Mesenchymal stem cell (in vitro differentiated cells and primary cell): ENCODE measurements around the gene KIAA0232.
"Not testable (repeated sequence)": the region's sequence is repeated elsewhere in the genome, so short reads cannot be mapped to it uniquely, and the experiment has no call there.

Experiments used
- DNase-seq: peaks from one replicate; pipeline ENCODE4 v3.0.0-alpha.2; 2013
- H2AFZ ChIP-seq: one replicate; pipeline ENCODE4 v1.6.1; 2013; ENCODE audit warnings: low read depth, mild to moderate bottlenecking, control low read depth, inconsistent platforms, low read length, moderate library complexity
- H2AK5ac ChIP-seq: 2 replicates; pipeline ENCODE4 v1.6.1; 2013; ENCODE audit warnings: low read length, moderate library complexity, mild to moderate bottlenecking, inconsistent platforms; ENCODE audit not compliant: severe bottlenecking
- H2BK120ac ChIP-seq: one replicate; pipeline ENCODE4 v1.6.1; 2013; ENCODE audit warnings: low read depth, mild to moderate bottlenecking, inconsistent platforms, low read length, moderate library complexity
- H2BK12ac ChIP-seq, 2 experiments: one replicate each; pipeline ENCODE4 v1.6.1; 2013; ENCODE audit warnings: inconsistent platforms in 2 of 2, low read length in 2 of 2, mild to moderate bottlenecking in 2 of 2, moderate library complexity in 2 of 2, control low read depth in 1 of 2
- H2BK15ac ChIP-seq: one replicate; pipeline ENCODE4 v1.6.1; 2013; ENCODE audit warnings: mild to moderate bottlenecking, low read depth, inconsistent platforms; ENCODE audit not compliant: poor library complexity, severe bottlenecking
- H2BK5ac ChIP-seq: 2 replicates; pipeline ENCODE4 v1.6.1; 2013; ENCODE audit warnings: low read depth, mild to moderate bottlenecking, low read length, control low read depth, inconsistent platforms; ENCODE audit not compliant: poor library complexity, severe bottlenecking
- H3K14ac ChIP-seq, 2 experiments: one replicate each; pipeline ENCODE4 v1.6.1; 2013; ENCODE audit warnings: inconsistent platforms in 2 of 2, low read length in 2 of 2, control low read depth in 1 of 2, mild to moderate bottlenecking in 1 of 2, moderate library complexity in 1 of 2
- H3K18ac ChIP-seq, 2 experiments: one replicate each; pipeline ENCODE4 v1.6.1; 2013; ENCODE audit warnings: inconsistent platforms in 2 of 2, low read length in 2 of 2, control low read depth in 1 of 2, low read depth in 1 of 2, mild to moderate bottlenecking in 1 of 2
- H3K23ac ChIP-seq, 2 experiments: one replicate each; pipeline ENCODE4 v1.6.1; 2013; ENCODE audit warnings: inconsistent platforms in 2 of 2, low read length in 2 of 2, mild to moderate bottlenecking in 2 of 2, moderate library complexity in 2 of 2, control low read depth in 1 of 2
- H3K27ac ChIP-seq: 2 replicates; pipeline ENCODE4 v1.5.1; 2013; ENCODE audit warnings: mild to moderate bottlenecking, moderate library complexity, low read length, control low read depth, inconsistent platforms; ENCODE audit not compliant: poor library complexity, severe bottlenecking
- H3K27me3 ChIP-seq, 2 experiments: 2 replicates each; pipeline versions ENCODE4 v1.6.1 to v1.7.0; 2013; ENCODE audit warnings: low read length in 2 of 2, mild to moderate bottlenecking in 2 of 2, moderate library complexity in 2 of 2, control low read depth in 1 of 2, inconsistent platforms in 1 of 2; ENCODE audit not compliant: control insufficient read depth in 1 of 2, insufficient read depth in 1 of 2
- H3K36me3 ChIP-seq, 2 experiments: 2 replicates each; pipeline versions ENCODE4 v1.6.1 to v1.7.0; 2013; ENCODE audit warnings: low read length in 2 of 2, control low read depth in 1 of 2, inconsistent platforms in 1 of 2, low read depth in 1 of 2, mild to moderate bottlenecking in 1 of 2; ENCODE audit not compliant: insufficient read depth in 2 of 2, control insufficient read depth in 1 of 2
- H3K4ac ChIP-seq, 2 experiments: one replicate each; pipeline ENCODE4 v1.6.1; 2013; ENCODE audit warnings: inconsistent platforms in 2 of 2, low read length in 2 of 2, mild to moderate bottlenecking in 2 of 2, moderate library complexity in 2 of 2, control low read depth in 1 of 2, low read depth in 1 of 2
- H3K4me1 ChIP-seq: 2 replicates; pipeline ENCODE4 v1.6.1; 2013; ENCODE audit warnings: low read depth, low read length, control low read depth; ENCODE audit not compliant: control insufficient read depth, insufficient read depth
- H3K4me2 ChIP-seq: 2 replicates; pipeline ENCODE4 v1.6.1; 2013; ENCODE audit warnings: low read length, mild to moderate bottlenecking, inconsistent platforms; ENCODE audit not compliant: poor library complexity, severe bottlenecking
- H3K4me3 ChIP-seq, 2 experiments: 2 replicates each; pipeline versions ENCODE4 v1.5.1 to v1.7.0; 2013; ENCODE audit warnings: low read length in 2 of 2, mild to moderate bottlenecking in 2 of 2, control low read depth in 1 of 2, low read depth in 1 of 2; ENCODE audit not compliant: insufficient read depth in 1 of 2
- H3K79me1 ChIP-seq: replicated peaks from 2 replicates; pipeline ENCODE4 v1.6.1; 2013; ENCODE audit warnings: mild to moderate bottlenecking, control low read depth, low read length, inconsistent platforms; ENCODE audit not compliant: poor library complexity, severe bottlenecking
- H3K9ac ChIP-seq: 2 replicates; pipeline ENCODE4 v1.7.0; 2013; ENCODE audit warnings: mild to moderate bottlenecking, low read length, moderate library complexity
- H3K9me3 ChIP-seq: 2 replicates; pipeline ENCODE4 v1.7.0; 2013; ENCODE audit warnings: mild to moderate bottlenecking, low read length; ENCODE audit not compliant: control insufficient read depth
- H4K8ac ChIP-seq: one replicate; pipeline ENCODE4 v1.6.1; 2013; ENCODE audit warnings: inconsistent platforms, mild to moderate bottlenecking, low read length, moderate library complexity
- H4K91ac ChIP-seq: one replicate; pipeline ENCODE4 v1.6.1; 2013; ENCODE audit warnings: mild to moderate bottlenecking, low read length, inconsistent platforms
- WGBS: methylation state at CpG from one replicate; pipeline ENCODE4 v1.1.7; 2013; ENCODE audit warnings: mixed read lengths; 5-methylcytosine and 5-hydroxymethylcytosine counted together

Gene KIAA0232

GRCh38 chr4:6788123-6788522, 5.6 kb downstream of the KIAA0232 start:
- Histone ChIP-seq H2BK120ac (no peak overlapping the region), H3K4me1 (peaks cover 9% of the 10 kb centered on the region), H3K4ac (peak overlapping the region in 1 of 2 experiments; percentile 60), H3K9me3 (no peaks in the 10 kb centered on the region), H2AK5ac (no peak overlapping the region), H3K18ac (no peak overlapping the region), H2BK5ac (no peak overlapping the region), H4K91ac (no peak overlapping the region), H3K27me3 (no peaks in the 10 kb centered on the region), H2BK12ac (no peak overlapping the region), H3K9ac (no peak overlapping the region), H2BK15ac (no peak overlapping the region), H3K27ac (no peak overlapping the region), H3K79me1 (peaks cover 1% of the 10 kb centered on the region), H3K14ac (no peak overlapping the region), H4K8ac (no peak overlapping the region), H3K23ac (no peak overlapping the region), H3K4me3 (no peak overlapping the region), H2AFZ (no peak overlapping the region), H3K4me2 (no peak overlapping the region), H3K36me3 (peaks cover 0 to 17% of the 10 kb centered on the region in 2 experiments)
- DNase-seq, result no peak
- 96% methylated on average over 7 of the region's 7 CpGs for WGBS

GRCh38 chr4:6791245-6791644, 8.7 kb downstream of the KIAA0232 start:
- not testable (repeated sequence) for DNase-seq, H3K23ac ChIP-seq, H4K91ac ChIP-seq, H2AK5ac ChIP-seq, H4K8ac ChIP-seq, H3K9me3 ChIP-seq, H2BK12ac ChIP-seq, H2BK5ac ChIP-seq, H3K14ac ChIP-seq, H3K27me3 ChIP-seq, H2BK120ac ChIP-seq, H3K4me1 ChIP-seq, H3K4me3 ChIP-seq, H3K79me1 ChIP-seq, H3K4me2 ChIP-seq, H3K9ac ChIP-seq, H2AFZ ChIP-seq, H3K18ac ChIP-seq, H2BK15ac ChIP-seq, H3K27ac ChIP-seq
- Histone ChIP-seq H3K36me3 (peaks cover 4 to 17% of the 10 kb centered on the region in 2 experiments), H3K4ac (peak overlapping the region in 1 of 2 experiments; percentile 14)
- 100% methylated on average over 3 of the region's 4 CpGs for WGBS

GRCh38 chr4:6791796-6792195, 9.3 kb downstream of the KIAA0232 start:
- not testable (repeated sequence) for H2BK120ac ChIP-seq

GRCh38 chr4:6794189-6794588, 11.7 kb downstream of the KIAA0232 start:
- Histone ChIP-seq H3K4me2 (no peak overlapping the region), H3K4ac (no peak overlapping the region), H3K4me1 (peaks cover 6% of the 10 kb centered on the region), H3K27me3 (no peaks in the 10 kb centered on the region), H4K91ac (no peak overlapping the region), H3K9me3 (no peaks in the 10 kb centered on the region), H2BK120ac (no peak overlapping the region), H2AK5ac (no peak overlapping the region), H2BK15ac (no peak overlapping the region), H3K36me3 (peaks cover 4 to 10% of the 10 kb centered on the region in 2 experiments), H2BK12ac (no peak overlapping the region), H3K4me3 (no peak overlapping the region), H3K27ac (no peak overlapping the region), H3K18ac (no peak overlapping the region), H2BK5ac (no peak overlapping the region), H3K14ac (no peak overlapping the region), H3K23ac (no peak overlapping the region), H2AFZ (no peak overlapping the region), H3K79me1 (peaks cover 2% of the 10 kb centered on the region), H4K8ac (no peak overlapping the region), H3K9ac (no peak overlapping the region)
- DNase-seq, result no peak
- WGBS, result 94% methylated on average over 4 of the region's 4 CpGs

More at GRCh38 chr4:6791796-6792195, 9.3 kb downstream of the KIAA0232 start:
- 82% methylated on average over 2 of the region's 3 CpGs for WGBS
- not testable (repeated sequence) for H4K8ac ChIP-seq, H4K91ac ChIP-seq, H3K79me1 ChIP-seq, H3K4me1 ChIP-seq, H3K4me2 ChIP-seq, H3K4ac ChIP-seq, H2AFZ ChIP-seq, H2BK12ac ChIP-seq, H3K27me3 ChIP-seq, H2BK5ac ChIP-seq, H3K14ac ChIP-seq, H3K9me3 ChIP-seq, H3K4me3 ChIP-seq, H3K27ac ChIP-seq, H3K23ac ChIP-seq, H3K18ac ChIP-seq, DNase-seq, H2AK5ac ChIP-seq, H2BK15ac ChIP-seq
- H3K9ac ChIP-seq, result peak overlapping the region; percentile 21
- peaks cover 4 to 15% of the 10 kb centered on the region in 2 experiments for H3K36me3 ChIP-seq
